ENCODE results near the gene ASIC3.

GRCh38 chr7:151091431-151091830 is 43.1 kb downstream of the ASIC3 start:
- TF ChIP-seq, protein P1, sequence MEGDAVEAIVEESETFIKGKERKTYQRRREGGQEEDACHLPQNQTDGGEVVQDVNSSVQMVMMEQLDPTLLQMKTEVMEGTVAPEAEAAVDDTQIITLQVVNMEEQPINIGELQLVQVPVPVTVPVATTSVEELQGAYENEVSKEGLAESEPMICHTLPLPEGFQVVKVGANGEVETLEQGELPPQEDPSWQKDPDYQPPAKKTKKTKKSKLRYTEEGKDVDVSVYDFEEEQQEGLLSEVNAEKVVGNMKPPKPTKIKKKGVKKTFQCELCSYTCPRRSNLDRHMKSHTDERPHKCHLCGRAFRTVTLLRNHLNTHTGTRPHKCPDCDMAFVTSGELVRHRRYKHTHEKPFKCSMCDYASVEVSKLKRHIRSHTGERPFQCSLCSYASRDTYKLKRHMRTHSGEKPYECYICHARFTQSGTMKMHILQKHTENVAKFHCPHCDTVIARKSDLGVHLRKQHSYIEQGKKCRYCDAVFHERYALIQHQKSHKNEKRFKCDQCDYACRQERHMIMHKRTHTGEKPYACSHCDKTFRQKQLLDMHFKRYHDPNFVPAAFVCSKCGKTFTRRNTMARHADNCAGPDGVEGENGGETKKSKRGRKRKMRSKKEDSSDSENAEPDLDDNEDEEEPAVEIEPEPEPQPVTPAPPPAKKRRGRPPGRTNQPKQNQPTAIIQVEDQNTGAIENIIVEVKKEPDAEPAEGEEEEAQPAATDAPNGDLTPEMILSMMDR (IDR thresholded peaks at IDR 0.05; ENCODE audit: low read length), result peak; percentile 68
- TF ChIP-seq EZH2 (optimal IDR thresholded peaks at IDR 0.05; ENCODE audit: low read depth, low read length), result no peak
- no peak for TF ChIP-seq EZH2phosphoT487 (IDR thresholded peaks at IDR 0.05; ENCODE audit: low read length)

All from MM.1S (cell line).